HL-60 (cell line): ENCODE measurements around the gene TELO2.

ENCODE experiments used
- CTCF ChIP-seq: IDR thresholded peaks from one replicate; pipeline ENCODE4 v1.5.1; 2011; ENCODE audit warnings: low read length, control low read depth, inconsistent platforms; ENCODE audit not compliant: insufficient read depth
- TF ChIP-seq, protein P1 (sequence below): IDR thresholded peaks from 2 replicates; pipeline ENCODE4 v1.6.1; 2012; ENCODE audit warnings: low read depth; ENCODE audit not compliant: insufficient replicate concordance

GRCh38 chr16:1446296-1447080, 46.7 kb upstream of the TELO2 start:
- TF ChIP-seq CTCF = no peak
- TF ChIP-seq, protein P1, sequence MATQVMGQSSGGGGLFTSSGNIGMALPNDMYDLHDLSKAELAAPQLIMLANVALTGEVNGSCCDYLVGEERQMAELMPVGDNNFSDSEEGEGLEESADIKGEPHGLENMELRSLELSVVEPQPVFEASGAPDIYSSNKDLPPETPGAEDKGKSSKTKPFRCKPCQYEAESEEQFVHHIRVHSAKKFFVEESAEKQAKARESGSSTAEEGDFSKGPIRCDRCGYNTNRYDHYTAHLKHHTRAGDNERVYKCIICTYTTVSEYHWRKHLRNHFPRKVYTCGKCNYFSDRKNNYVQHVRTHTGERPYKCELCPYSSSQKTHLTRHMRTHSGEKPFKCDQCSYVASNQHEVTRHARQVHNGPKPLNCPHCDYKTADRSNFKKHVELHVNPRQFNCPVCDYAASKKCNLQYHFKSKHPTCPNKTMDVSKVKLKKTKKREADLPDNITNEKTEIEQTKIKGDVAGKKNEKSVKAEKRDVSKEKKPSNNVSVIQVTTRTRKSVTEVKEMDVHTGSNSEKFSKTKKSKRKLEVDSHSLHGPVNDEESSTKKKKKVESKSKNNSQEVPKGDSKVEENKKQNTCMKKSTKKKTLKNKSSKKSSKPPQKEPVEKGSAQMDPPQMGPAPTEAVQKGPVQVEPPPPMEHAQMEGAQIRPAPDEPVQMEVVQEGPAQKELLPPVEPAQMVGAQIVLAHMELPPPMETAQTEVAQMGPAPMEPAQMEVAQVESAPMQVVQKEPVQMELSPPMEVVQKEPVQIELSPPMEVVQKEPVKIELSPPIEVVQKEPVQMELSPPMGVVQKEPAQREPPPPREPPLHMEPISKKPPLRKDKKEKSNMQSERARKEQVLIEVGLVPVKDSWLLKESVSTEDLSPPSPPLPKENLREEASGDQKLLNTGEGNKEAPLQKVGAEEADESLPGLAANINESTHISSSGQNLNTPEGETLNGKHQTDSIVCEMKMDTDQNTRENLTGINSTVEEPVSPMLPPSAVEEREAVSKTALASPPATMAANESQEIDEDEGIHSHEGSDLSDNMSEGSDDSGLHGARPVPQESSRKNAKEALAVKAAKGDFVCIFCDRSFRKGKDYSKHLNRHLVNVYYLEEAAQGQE = no peak
